ENCODE data around the gene SPIRE1. TPM values are rescaled to one million over a fixed set of nuclear protein-coding genes. Genes with fewer than 3 reads are reported as not detected.

SPIRE1 gene
- total RNA-seq, 6 experiments from 2014 or later, result 22.2 to 33.7 (median 28.2) TPM

- peaks cover 55% of the 10 kb centered on the region for H3K4me1 Mint-ChIP-seq (ENCODE audit: low read depth)
- H3K27me3 Mint-ChIP-seq (ENCODE audit: insufficient read depth), result peaks cover 1% of the 10 kb centered on the region; the same call in 1 of the 2 replicates
- H3K4me3 Mint-ChIP-seq, result peak overlapping the region; percentile 43; the same call in 1 of the 2 replicates
- TF ChIP-seq CTCF (IDR thresholded peaks at IDR 0.05), result no peak
- DNase-seq, result peak; percentile 68
- H3K36me3 Mint-ChIP-seq (ENCODE audit: low read depth), result peaks cover 4% of the 10 kb centered on the region
- peak overlapping the region; percentile 90 for H3K27ac Mint-ChIP-seq
- H3K9me3 Mint-ChIP-seq, result no peaks in the 10 kb centered on the region
Observed at GRCh38 chr18:12637901-12638643, 19.8 kb downstream of the SPIRE1 start.

GRCh38 chr18:12637393-12637792 lies 20.5 kb downstream of the SPIRE1 start:
- H3K9me3 Mint-ChIP-seq, result no peaks in the 10 kb centered on the region
- TF ChIP-seq CTCF (IDR thresholded peaks at IDR 0.05), result no peak
- peaks cover 4% of the 10 kb centered on the region for H3K36me3 Mint-ChIP-seq (ENCODE audit: low read depth)
- peaks cover 49% of the 10 kb centered on the region for H3K4me1 Mint-ChIP-seq (ENCODE audit: low read depth)
- no peak for DNase-seq
- no peak overlapping the region for H3K4me3 Mint-ChIP-seq
- H3K27me3 Mint-ChIP-seq (ENCODE audit: insufficient read depth), result peaks cover 1% of the 10 kb centered on the region; the same call in 1 of the 2 replicates
- peak overlapping the region; percentile 90 for H3K27ac Mint-ChIP-seq

GRCh38 chr18:12631831-12632477 lies 26.0 kb downstream of the SPIRE1 start:
- DNase-seq, result no peak
- peaks cover 7% of the 10 kb centered on the region for H3K36me3 Mint-ChIP-seq (ENCODE audit: low read depth)
- H3K27me3 Mint-ChIP-seq (ENCODE audit: insufficient read depth), result no peaks in the 10 kb centered on the region
- no peak for TF ChIP-seq CTCF (IDR thresholded peaks at IDR 0.05)
- H3K4me3 Mint-ChIP-seq, result no peak overlapping the region
- peaks cover 40% of the 10 kb centered on the region for H3K4me1 Mint-ChIP-seq (ENCODE audit: low read depth)
- peaks cover 6% of the 10 kb centered on the region for H3K9me3 Mint-ChIP-seq
- no peak overlapping the region for H3K27ac Mint-ChIP-seq

GRCh38 chr18:12630136-12630535 lies 27.8 kb downstream of the SPIRE1 start:
- DNase-seq, result peak; percentile 31
- H3K4me3 Mint-ChIP-seq, result no peak overlapping the region

More at GRCh38 chr18:12630136-12630535, 27.8 kb downstream of the SPIRE1 start:
- no peak for TF ChIP-seq CTCF (IDR thresholded peaks at IDR 0.05)
- Mint-ChIP-seq H3K4me1 (ENCODE audit: low read depth) (peaks cover 30% of the 10 kb centered on the region), H3K27ac (peak overlapping the region; percentile 61), H3K36me3 (ENCODE audit: low read depth) (peaks cover 10% of the 10 kb centered on the region), H3K9me3 (peaks cover 6% of the 10 kb centered on the region), H3K27me3 (ENCODE audit: insufficient read depth) (no peaks in the 10 kb centered on the region)
